Liver (tissue), 9 donors: ENCODE data around the gene TRIM63. TPM values are rescaled to one million over a fixed set of nuclear protein-coding genes. Genes with fewer than 3 reads are reported as not detected.

ENCODE experiments used
- DNase-seq: peaks from one replicate; pipeline ENCODE4 v3.0.0-alpha.2; 2017; ENCODE audit warnings: low spot score
- H3K27ac ChIP-seq, 2 donors: one replicate each; pipeline ENCODE4 v1.7.0; 2013; ENCODE audit warnings: inconsistent platforms in 2 of 2, low read length in 2 of 2, control low read depth in 1 of 2, low read depth in 1 of 2, mild to moderate bottlenecking in 1 of 2
- H3K27me3 ChIP-seq, 4 donors: one replicate each; pipeline versions ENCODE4 v1.6.1 to v1.7.0; 2013; ENCODE audit warnings: low read length in 3 of 4, inconsistent platforms in 1 of 4, mild to moderate bottlenecking in 1 of 4, moderate library complexity in 1 of 4; ENCODE audit not compliant: control insufficient read depth in 4 of 4, insufficient read depth in 4 of 4
- H3K36me3 ChIP-seq, 4 donors: one replicate each; pipeline versions ENCODE4 v1.6.1 to v1.7.0; 2013; ENCODE audit warnings: low read length in 3 of 4, mild to moderate bottlenecking in 3 of 4, low read depth in 1 of 4, moderate library complexity in 1 of 4; ENCODE audit not compliant: control insufficient read depth in 4 of 4, insufficient read depth in 3 of 4
- H3K4me1 ChIP-seq, 4 donors: one replicate each; pipeline versions ENCODE4 v1.6.1 to v1.7.0; 2013; ENCODE audit warnings: low read length in 3 of 4, mild to moderate bottlenecking in 3 of 4, moderate library complexity in 1 of 4; ENCODE audit not compliant: control insufficient read depth in 4 of 4, insufficient read depth in 4 of 4
- H3K4me3 ChIP-seq, 3 donors: one replicate each; pipeline versions ENCODE4 v1.6.1 to v1.7.0; 2013; ENCODE audit warnings: low read length in 3 of 3, control low read depth in 1 of 3, low read depth in 1 of 3, mild to moderate bottlenecking in 1 of 3
- H3K9ac ChIP-seq, 2 donors: one replicate each; pipeline ENCODE4 v1.7.0; 2013; ENCODE audit warnings: low read length in 2 of 2, mild to moderate bottlenecking in 2 of 2, moderate library complexity in 2 of 2, control low read depth in 1 of 2, low read depth in 1 of 2
- H3K9me3 ChIP-seq, 4 donors: one replicate each; pipeline versions ENCODE4 v1.6.1 to v1.7.0; 2013; ENCODE audit warnings: low read length in 3 of 4; ENCODE audit not compliant: control insufficient read depth in 4 of 4
- EGR1 ChIP-seq, 2 donors: IDR thresholded peaks; 2 replicates each; pipeline ENCODE4 v1.6.1; 2016 to 2018; ENCODE audit warnings: antibody characterized with exemption in 2 of 2, low read depth in 2 of 2
- FOXA1 ChIP-seq: IDR thresholded peaks from 2 replicates; pipeline ENCODE4 v1.6.1; 2016; ENCODE audit warnings: antibody characterized with exemption
- FOXA2 ChIP-seq: IDR thresholded peaks from 2 replicates; pipeline ENCODE4 v1.6.1; 2016; ENCODE audit warnings: antibody characterized with exemption
- GABPA ChIP-seq, 2 donors: IDR thresholded peaks in 1 of 2; conservative IDR thresholded peaks in 1 of 2; 2 replicates each; pipeline ENCODE4 v1.6.1; 2016; ENCODE audit warnings: antibody characterized with exemption in 2 of 2, mild to moderate bottlenecking in 1 of 2, moderate library complexity in 1 of 2
- HNF4A ChIP-seq, 2 donors: conservative IDR thresholded peaks; 2 replicates each; pipeline ENCODE4 v1.6.1; 2016; ENCODE audit warnings: antibody characterized with exemption in 2 of 2, mild to moderate bottlenecking in 2 of 2
- JUND ChIP-seq, 2 donors: IDR thresholded peaks; 2 replicates each; pipeline ENCODE4 v1.6.1; 2016; ENCODE audit warnings: antibody characterized with exemption in 2 of 2
- RAD21 ChIP-seq, 2 donors: IDR thresholded peaks; 2 replicates each; pipeline ENCODE4 v1.6.1; 2016; ENCODE audit warnings: antibody characterized with exemption in 2 of 2, mild to moderate bottlenecking in 2 of 2
- RXRA ChIP-seq, 2 donors: IDR thresholded peaks; 2 replicates each; pipeline ENCODE4 v1.6.1; 2017 to 2018; ENCODE audit warnings: antibody characterized with exemption in 2 of 2, mild to moderate bottlenecking in 1 of 2
- SP1 ChIP-seq: IDR thresholded peaks from 2 replicates; pipeline ENCODE4 v1.6.1; 2018; ENCODE audit warnings: antibody characterized with exemption, mild to moderate bottlenecking
- TAF1 ChIP-seq: conservative IDR thresholded peaks from 2 replicates; pipeline ENCODE4 v1.6.1; 2016; ENCODE audit warnings: antibody characterized with exemption, mild to moderate bottlenecking
- YY1 ChIP-seq: IDR thresholded peaks from 2 replicates; pipeline ENCODE4 v1.6.1; 2016; ENCODE audit warnings: antibody characterized with exemption, mild to moderate bottlenecking
- WGBS: extraction: QIAGEN DNeasy Blood & Tissue Kit; methylation state at CpG from one replicate; pipeline ENCODE4 v1.1.7; 2013; 5-methylcytosine and 5-hydroxymethylcytosine counted together
- polyA plus RNA-seq, 2 donors: library from polyadenylated mRNA; stranded (reverse) in 1 of 2; unstranded in 1 of 2; fragments of 200-250 nt in 1 of 2; fragments of >200 nt in 1 of 2; fragmentation: Nextera tagmentation in 1 of 2; extraction: Ambion mirVana in 1 of 2; gene quantifications; one replicate each; pipeline versions ENCODE4 v1.2.1 to v1.2.3, GENCODE V29; 2013 to 2015
- total RNA-seq, 2 donors: library from RNA; depleted of rRNA; stranded (reverse); fragments of >200 nt; gene quantifications; one replicate each; pipeline ENCODE4 v1.2.3, GENCODE V29; 2014
- TF ChIP-seq, protein P1 (sequence below): IDR thresholded peaks from 2 replicates; pipeline ENCODE4 v1.6.1; 2016; ENCODE audit warnings: antibody characterized with exemption, mild to moderate bottlenecking
- TF ChIP-seq, protein P2 (sequence below): IDR thresholded peaks from 2 replicates; pipeline ENCODE4 v1.6.1; 2016; ENCODE audit warnings: antibody characterized with exemption
- TF ChIP-seq, protein P3 (sequence below): IDR thresholded peaks from 2 replicates; pipeline ENCODE4 v1.6.1; 2016; ENCODE audit warnings: antibody characterized with exemption
- TF ChIP-seq, protein P4 (sequence below): IDR thresholded peaks from 2 replicates; pipeline ENCODE4 v1.6.1; 2016; ENCODE audit warnings: antibody characterized with exemption
- TF ChIP-seq, protein P5 (sequence below): fragments of 150-350 bp; IDR thresholded peaks from 2 replicates; pipeline ENCODE4 v1.5.1; 2017; ENCODE audit warnings: improper control_type of control experiment, low read depth, low read length; ENCODE audit not compliant: missing input control
- donor health status: healthy.
- donor health status: healthy.
- donor health status: healthy.
- donor health status: healthy.
- donor health status: healthy.

The TRIM63 gene
- total and polyA plus RNA-seq, 4 donors: 0.03 TPM; not detected in 3

DNA sequence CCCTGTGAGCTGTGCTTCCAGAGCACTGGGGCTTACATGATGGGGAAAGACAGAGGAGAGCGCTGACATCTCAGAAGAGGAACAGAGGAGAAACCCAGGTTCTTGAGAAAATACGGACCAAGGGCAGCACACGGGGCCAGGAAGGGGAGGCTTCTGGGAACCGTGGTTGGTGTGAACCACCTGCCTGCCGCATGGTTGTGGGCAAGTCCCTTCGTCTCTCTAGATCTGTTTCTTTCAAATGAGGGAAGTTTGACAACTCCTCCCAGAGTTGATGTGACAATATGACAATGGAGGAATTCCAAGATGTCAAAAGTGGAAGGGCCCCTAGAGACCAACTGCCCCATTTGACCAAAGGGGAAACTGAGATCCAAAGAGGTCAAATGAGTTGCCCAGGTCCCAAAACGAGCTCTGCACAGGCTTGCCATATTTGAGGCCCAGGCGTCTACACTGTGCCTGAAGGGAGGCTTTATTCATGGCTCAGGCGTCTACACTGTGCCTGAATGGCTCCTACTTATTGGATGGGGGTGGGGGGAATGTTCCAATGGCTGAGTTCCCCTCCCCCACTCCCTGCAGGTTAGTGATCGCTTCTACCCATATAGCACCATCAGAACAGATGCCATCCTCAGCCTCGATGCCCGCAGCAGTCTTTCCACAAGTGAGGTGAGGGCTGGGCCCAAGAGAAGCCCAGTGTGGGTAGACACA is 34.6 kb downstream of the TRIM63 start:
- TF ChIP-seq FOXA1 (no peak), TAF1 (no peak), RXRA (IDR thresholded peaks at IDR 0.05) (no peak), GABPA (IDR thresholded peaks at IDR 0.05 in 1 of 2, conservative IDR thresholded peaks at IDR 0.05 in 1 of 2) (no peak), JUND (IDR thresholded peaks at IDR 0.05) (no peak), YY1 (no peak)
- TF ChIP-seq, protein P1, sequence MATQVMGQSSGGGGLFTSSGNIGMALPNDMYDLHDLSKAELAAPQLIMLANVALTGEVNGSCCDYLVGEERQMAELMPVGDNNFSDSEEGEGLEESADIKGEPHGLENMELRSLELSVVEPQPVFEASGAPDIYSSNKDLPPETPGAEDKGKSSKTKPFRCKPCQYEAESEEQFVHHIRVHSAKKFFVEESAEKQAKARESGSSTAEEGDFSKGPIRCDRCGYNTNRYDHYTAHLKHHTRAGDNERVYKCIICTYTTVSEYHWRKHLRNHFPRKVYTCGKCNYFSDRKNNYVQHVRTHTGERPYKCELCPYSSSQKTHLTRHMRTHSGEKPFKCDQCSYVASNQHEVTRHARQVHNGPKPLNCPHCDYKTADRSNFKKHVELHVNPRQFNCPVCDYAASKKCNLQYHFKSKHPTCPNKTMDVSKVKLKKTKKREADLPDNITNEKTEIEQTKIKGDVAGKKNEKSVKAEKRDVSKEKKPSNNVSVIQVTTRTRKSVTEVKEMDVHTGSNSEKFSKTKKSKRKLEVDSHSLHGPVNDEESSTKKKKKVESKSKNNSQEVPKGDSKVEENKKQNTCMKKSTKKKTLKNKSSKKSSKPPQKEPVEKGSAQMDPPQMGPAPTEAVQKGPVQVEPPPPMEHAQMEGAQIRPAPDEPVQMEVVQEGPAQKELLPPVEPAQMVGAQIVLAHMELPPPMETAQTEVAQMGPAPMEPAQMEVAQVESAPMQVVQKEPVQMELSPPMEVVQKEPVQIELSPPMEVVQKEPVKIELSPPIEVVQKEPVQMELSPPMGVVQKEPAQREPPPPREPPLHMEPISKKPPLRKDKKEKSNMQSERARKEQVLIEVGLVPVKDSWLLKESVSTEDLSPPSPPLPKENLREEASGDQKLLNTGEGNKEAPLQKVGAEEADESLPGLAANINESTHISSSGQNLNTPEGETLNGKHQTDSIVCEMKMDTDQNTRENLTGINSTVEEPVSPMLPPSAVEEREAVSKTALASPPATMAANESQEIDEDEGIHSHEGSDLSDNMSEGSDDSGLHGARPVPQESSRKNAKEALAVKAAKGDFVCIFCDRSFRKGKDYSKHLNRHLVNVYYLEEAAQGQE: no peak
- TF ChIP-seq, protein P2, sequence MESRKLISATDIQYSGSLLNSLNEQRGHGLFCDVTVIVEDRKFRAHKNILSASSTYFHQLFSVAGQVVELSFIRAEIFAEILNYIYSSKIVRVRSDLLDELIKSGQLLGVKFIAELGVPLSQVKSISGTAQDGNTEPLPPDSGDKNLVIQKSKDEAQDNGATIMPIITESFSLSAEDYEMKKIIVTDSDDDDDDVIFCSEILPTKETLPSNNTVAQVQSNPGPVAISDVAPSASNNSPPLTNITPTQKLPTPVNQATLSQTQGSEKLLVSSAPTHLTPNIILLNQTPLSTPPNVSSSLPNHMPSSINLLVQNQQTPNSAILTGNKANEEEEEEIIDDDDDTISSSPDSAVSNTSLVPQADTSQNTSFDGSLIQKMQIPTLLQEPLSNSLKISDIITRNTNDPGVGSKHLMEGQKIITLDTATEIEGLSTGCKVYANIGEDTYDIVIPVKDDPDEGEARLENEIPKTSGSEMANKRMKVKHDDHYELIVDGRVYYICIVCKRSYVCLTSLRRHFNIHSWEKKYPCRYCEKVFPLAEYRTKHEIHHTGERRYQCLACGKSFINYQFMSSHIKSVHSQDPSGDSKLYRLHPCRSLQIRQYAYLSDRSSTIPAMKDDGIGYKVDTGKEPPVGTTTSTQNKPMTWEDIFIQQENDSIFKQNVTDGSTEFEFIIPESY: no peak
- TF ChIP-seq, protein P3, sequence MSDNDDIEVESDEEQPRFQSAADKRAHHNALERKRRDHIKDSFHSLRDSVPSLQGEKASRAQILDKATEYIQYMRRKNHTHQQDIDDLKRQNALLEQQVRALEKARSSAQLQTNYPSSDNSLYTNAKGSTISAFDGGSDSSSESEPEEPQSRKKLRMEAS: no peak
- Histone ChIP-seq H3K9ac (no peak overlapping the region), H3K36me3 (no peaks in the 10 kb centered on the region), H3K27ac (no peak overlapping the region), H3K4me3 (no peak overlapping the region), H3K4me1 (peaks cover 1 to 14% (median 8%) of the 10 kb centered on the region in 4 donors), H3K27me3 (no peaks in the 10 kb centered on the region), H3K9me3 (no peaks in the 10 kb centered on the region)
- no peak for DNase-seq
- 87% methylated on average over 12 of the region's 12 CpGs for WGBS

DNA sequence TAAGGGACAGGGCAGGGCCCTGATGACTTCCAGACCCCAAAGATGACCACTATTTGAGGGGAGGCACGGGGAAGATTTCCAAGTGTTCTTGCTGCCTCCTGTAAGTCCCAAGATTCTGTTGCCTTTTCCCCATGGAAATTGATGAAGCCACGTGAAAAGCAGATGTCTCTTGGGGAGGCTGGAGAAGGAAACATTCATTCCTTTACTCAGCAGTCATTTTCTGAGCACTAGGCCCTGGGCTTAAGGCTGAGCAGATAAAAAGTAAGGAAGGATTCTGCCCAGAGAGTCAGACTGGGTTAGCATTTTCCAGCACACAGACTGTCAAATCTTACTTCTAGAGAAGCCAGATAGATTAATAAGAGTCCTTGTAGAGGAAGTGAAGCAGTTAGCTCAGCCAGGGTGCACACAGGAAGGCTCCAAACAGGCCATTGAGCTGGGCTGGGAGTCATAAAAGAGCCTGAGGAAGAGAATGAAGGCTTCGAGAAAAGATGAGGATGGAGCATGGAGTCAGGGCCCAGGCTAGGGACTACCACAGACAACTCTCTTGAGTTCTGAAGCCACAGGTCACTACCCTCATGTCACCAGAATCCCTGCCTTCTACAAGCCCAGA is 35.7 kb downstream of the TRIM63 start:
- no peaks in the 10 kb centered on the region for H3K9me3 ChIP-seq
- H3K27ac ChIP-seq: no peak overlapping the region
- DNase-seq: no peak
- no peak overlapping the region for H3K4me3 ChIP-seq
- WGBS: 79% methylated on average over 3 of the region's 3 CpGs
- H3K9ac ChIP-seq: no peak overlapping the region
- H3K36me3 ChIP-seq: no peaks in the 10 kb centered on the region
- no peaks in the 10 kb centered on the region for H3K27me3 ChIP-seq
- TF ChIP-seq RAD21 (IDR thresholded peaks at IDR 0.05) (no peak), SP1 (no peak), HNF4A (conservative IDR thresholded peaks at IDR 0.05) (no peak), RXRA (IDR thresholded peaks at IDR 0.05) (no peak), YY1 (no peak), EGR1 (IDR thresholded peaks at IDR 0.05; ENCODE audit: low read depth in 2 of 2) (no peak), FOXA1 (no peak), FOXA2 (no peak)
- TF ChIP-seq, protein P1: no peak
- TF ChIP-seq, protein P4, sequence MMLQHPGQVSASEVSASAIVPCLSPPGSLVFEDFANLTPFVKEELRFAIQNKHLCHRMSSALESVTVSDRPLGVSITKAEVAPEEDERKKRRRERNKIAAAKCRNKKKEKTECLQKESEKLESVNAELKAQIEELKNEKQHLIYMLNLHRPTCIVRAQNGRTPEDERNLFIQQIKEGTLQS: no peak
- TF ChIP-seq, protein P2: no peak
- TF ChIP-seq, protein P5, sequence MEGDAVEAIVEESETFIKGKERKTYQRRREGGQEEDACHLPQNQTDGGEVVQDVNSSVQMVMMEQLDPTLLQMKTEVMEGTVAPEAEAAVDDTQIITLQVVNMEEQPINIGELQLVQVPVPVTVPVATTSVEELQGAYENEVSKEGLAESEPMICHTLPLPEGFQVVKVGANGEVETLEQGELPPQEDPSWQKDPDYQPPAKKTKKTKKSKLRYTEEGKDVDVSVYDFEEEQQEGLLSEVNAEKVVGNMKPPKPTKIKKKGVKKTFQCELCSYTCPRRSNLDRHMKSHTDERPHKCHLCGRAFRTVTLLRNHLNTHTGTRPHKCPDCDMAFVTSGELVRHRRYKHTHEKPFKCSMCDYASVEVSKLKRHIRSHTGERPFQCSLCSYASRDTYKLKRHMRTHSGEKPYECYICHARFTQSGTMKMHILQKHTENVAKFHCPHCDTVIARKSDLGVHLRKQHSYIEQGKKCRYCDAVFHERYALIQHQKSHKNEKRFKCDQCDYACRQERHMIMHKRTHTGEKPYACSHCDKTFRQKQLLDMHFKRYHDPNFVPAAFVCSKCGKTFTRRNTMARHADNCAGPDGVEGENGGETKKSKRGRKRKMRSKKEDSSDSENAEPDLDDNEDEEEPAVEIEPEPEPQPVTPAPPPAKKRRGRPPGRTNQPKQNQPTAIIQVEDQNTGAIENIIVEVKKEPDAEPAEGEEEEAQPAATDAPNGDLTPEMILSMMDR: no peak
- peaks cover 1 to 14% (median 8%) of the 10 kb centered on the region in 4 donors for H3K4me1 ChIP-seq
